Inferior parietal cortex (tissue), 1 donor: ENCODE data around the gene LAMA5.

Experiments
- DNase-seq: peaks from one replicate; pipeline ENCODE4 v3.0.0-alpha.2; 2016; ENCODE audit errors: extremely low spot score

Gene LAMA5

GRCh38 chr20:62303340-62304226 lies 63.5 kb downstream of the LAMA5 start:
- no peak for DNase-seq

GRCh38 chr20:62303062-62303339 lies 64.1 kb downstream of the LAMA5 start:
- no peak for DNase-seq

GRCh38 chr20:62302341-62303061 lies 64.6 kb downstream of the LAMA5 start, which contains the start of gene ADRM1:
ADRM1 (plus strand) TSS chr20:62302997; CDS start chr20:62303569, 572 bp downstream.
- peak; percentile 98 for DNase-seq

GRCh38 chr20:62301773-62302340 lies 65.3 kb downstream of the LAMA5 start:
- peak; percentile 88 for DNase-seq

GRCh38 chr20:62301111-62301668 lies 65.9 kb downstream of the LAMA5 start:
- no peak for DNase-seq

- DNase-seq: no peak
Observed at GRCh38 chr20:62300319-62300718, 66.8 kb downstream of the LAMA5 start.

- DNase-seq: no peak
Observed at GRCh38 chr20:62299666-62300236, 67.4 kb downstream of the LAMA5 start.

- no peak for DNase-seq
Observed at GRCh38 chr20:62298577-62299249, 68.4 kb downstream of the LAMA5 start.

- DNase-seq: no peak
Observed at GRCh38 chr20:62297449-62298227, 69.5 kb downstream of the LAMA5 start.

GRCh38 chr20:62296724-62297448 lies 70.2 kb downstream of the LAMA5 start:
- DNase-seq: no peak

- DNase-seq: no peak
Observed at GRCh38 chr20:62294516-62294915, 72.6 kb downstream of the LAMA5 start.

GRCh38 chr20:62293946-62294345 lies 73.2 kb downstream of the LAMA5 start:
- no peak for DNase-seq

- no peak for DNase-seq
Observed at GRCh38 chr20:62293111-62293784, 73.9 kb downstream of the LAMA5 start.

GRCh38 chr20:62292108-62292507 lies 75.0 kb downstream of the LAMA5 start:
- no peak for DNase-seq

GRCh38 chr20:62291251-62292066 lies 75.7 kb downstream of the LAMA5 start:
- DNase-seq: no peak

- DNase-seq: no peak
Observed at GRCh38 chr20:62289898-62290297, 77.2 kb downstream of the LAMA5 start.

- no peak for DNase-seq
Observed at GRCh38 chr20:62289131-62289530, 78.0 kb downstream of the LAMA5 start.

- DNase-seq: no peak
Observed at GRCh38 chr20:62288535-62289105, 78.5 kb downstream of the LAMA5 start.
